AG20443 (cell line): ENCODE measurements around the gene CHTF18.
"Not testable (repeated sequence)": the region's sequence is repeated elsewhere in the genome, so short reads cannot be mapped to it uniquely, and the experiment has no call there.

Experiments used
- DNase-seq: peaks from one replicate; pipeline ENCODE4 v3.0.0; 2012; ENCODE audit warnings: low spot score, mixed read lengths

CHTF18 gene

DNA sequence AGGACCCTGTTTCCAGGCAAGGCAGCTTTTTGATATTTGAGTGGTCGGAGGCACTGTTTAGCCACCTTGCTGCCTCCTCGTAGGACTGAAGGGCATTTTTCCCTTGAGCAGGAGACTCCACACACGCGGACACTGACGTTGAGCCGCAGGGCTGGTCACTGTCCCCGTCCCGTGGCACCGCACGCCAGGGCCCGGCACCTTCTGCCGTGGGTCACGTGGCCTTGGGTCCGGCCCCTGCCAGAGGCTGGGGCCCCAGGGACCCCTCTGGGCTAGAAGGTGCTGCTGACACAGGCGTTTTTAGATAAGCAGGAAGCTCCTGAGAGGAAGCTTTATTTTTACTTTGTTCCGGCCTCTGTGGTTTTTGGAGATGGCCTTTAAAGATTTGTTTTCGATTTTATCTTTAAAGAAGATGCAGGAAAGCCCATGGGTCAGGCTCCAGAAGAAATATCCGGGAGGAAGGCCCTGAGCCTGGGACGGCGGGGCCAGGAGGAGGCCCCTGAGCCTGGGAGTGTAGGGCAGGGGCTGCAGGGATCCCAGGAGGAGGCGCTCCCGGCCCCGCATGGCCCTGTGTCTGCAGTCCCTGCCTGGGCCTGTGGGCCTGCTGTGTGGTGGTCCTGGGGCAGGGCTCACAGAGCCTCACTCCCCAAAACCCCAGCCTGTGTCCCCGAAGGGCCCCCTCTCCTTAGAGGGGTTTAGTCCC lies 42.6 kb downstream of the CHTF18 start:
- DNase-seq: no peak

- DNase-seq: no peak
Observed at GRCh38 chr16:831571-832413, 43.4 kb downstream of the CHTF18 start.

GRCh38 chr16:832652-833336 lies 44.4 kb downstream of the CHTF18 start:
- no peak for DNase-seq

DNA sequence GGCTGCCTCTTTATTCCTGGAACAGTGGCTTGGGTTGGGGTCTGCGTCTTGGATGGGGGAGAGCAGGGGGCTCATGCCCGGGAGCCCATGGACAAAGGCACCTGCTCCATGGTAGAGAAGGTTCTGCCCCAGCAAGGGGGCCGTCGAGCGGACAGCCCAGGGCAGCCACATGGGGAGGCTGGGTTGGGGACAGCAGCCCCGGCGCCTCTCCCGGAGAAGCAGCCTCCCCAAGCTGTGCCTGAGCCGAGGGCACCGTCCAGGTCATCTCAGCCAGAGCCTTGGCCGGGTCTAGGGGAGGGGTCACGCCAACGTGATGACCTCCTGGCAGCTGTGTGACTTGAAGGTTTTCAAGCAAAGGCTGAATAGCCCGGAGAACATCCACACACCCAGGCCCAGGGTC lies 45.0 kb downstream of the CHTF18 start:
- no peak for DNase-seq

- DNase-seq: no peak
Observed at GRCh38 chr16:835373-835772, 47.0 kb downstream of the CHTF18 start.

GRCh38 chr16:836221-836620 lies 47.8 kb downstream of the CHTF18 start:
- no peak for DNase-seq

- DNase-seq: not testable (repeated sequence)
Observed at GRCh38 chr16:836822-837221, 48.4 kb downstream of the CHTF18 start.

DNA sequence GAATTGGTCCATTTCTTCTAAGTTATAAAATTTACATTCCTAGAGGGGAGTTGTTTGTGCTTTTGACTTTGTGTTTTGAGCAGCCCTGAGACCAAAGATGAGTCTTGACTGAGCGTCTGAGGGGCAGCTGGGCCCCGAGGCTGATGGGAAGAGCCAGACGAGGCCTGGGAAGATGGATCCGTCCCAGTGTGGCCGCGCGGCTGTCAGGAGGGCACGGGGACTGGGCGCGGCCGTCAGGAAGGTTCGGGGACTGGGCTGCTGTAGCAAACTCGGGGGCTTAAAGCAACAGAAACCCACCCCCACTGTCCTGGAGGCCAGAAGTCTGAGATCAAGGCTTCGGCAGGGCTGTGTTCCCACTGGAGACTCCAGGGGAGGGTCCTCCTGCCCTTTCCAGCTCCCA lies 50.3 kb downstream of the CHTF18 start:
- DNase-seq: no peak

GRCh38 chr16:839643-840408 lies 51.4 kb downstream of the CHTF18 start:
- DNase-seq: no peak

GRCh38 chr16:840561-841454 lies 52.4 kb downstream of the CHTF18 start:
- DNase-seq: no peak

- no peak for DNase-seq
Observed at GRCh38 chr16:841455-842060, 53.1 kb downstream of the CHTF18 start.

DNA sequence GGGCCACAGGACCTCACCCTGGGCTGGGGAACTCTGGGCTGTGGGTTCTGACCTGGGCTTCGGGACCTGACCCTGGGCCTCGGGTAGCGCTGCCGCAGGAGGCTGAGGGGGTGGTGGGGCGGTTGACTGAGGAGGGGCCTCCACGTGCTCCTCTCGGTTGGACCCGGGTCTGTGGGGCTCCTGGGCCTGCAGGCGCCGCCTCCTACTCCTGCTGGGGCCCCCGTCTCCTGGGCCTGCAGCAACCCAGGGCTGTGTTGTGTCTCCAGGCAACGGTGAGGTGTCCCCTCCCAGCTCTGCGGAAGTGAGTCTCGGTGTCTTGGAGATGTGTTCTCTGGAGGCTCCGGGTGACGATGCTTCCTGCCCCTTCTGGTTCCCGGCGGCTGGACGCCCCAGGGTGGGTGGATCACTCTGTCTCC lies 53.6 kb downstream of the CHTF18 start:
- peak; percentile 76 for DNase-seq

DNA sequence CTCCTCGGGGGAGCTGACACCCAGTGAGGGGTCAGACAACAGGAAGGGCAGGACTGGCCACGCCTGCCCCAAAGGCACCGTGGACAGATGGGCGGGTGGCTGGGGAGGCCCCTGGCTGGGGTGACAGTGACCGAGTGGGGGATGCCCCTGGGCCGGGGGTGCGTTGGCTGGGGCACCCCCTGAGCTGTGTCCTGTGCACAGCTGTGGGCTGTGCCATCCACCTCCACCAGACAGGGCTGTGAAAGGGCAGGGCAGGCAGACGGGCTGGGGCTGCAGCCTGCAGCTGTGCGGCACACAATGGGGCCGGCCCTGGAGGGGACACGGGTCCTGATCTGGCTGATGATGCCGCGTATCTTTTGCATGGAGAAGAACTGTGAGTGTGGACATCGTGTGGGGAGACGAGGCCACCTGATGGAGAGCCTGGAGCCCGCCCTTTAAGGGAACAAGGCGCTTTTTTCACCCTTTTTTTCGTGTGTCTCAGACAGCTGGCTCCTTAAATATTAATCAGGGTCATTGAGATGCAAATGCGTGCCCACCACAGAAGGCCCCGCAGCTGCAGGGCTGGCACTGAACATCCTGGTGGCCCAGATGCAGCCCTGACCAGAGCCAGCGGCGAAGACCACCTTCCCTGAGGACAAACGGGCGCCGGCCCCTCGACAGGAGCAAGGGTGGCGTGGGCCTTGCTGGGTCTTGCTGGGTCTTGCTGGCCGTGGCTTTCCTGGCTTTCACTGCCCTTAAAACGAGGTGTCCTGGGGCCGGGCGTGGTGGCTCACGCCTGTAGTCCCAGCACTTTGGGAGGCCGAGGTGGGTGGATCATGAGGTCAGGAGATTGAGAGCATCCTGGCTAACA lies 54.5 kb downstream of the CHTF18 start:
- DNase-seq: no peak

DNA sequence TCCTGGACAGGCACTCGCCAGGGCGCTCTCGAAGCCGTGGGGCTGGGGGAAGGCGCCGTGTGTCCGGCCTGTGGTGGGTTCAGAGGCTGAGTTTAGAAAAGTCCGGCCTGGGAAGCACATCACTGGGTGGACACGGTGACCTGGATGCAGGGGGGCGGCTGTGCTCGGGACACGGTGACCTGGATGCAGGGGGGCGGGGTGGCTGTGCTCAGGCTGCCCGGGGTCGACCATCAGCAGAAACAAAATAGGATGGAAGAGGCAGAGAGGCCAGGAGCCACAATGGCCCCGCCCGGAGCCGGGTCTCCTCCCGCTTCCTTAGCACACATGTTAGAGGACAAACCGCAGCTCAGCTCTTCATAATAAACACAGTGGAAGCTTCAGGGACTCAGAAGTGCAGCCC lies 55.4 kb downstream of the CHTF18 start:
- no peak for DNase-seq

DNA sequence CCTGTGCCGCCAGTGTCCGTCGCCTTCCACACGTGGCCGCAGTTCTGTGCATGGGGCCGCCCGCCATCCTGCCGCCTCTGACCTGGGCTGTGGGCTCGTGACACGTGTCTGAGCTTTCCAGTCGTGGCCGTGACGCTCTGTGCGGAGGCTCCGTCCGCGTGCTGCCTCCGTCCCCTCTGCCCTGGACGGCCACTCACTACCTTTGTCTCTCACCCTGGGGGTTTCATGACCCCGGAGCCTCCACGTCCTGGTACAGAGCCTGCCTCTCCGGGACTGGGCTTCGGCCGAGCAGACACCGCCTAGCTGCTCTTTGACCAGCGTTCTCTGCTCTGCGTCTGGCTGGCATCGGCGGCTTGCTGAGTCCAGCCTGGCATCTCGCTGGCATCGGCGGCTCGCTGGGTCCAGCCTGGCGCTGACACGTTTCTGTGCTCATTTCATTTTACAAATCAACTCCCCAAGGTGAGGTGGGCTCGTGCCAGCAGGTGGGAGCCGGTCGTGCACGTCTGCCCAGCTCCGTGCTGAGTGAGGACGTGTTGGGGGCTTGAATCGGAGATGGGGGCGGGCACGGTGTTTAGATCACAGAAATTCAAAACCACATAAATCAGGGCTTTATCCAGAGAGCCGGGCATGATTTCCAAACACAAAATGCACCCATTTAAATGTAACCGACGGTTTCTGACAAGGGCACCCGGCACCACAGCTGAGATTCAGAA lies 56.4 kb downstream of the CHTF18 start:
- DNase-seq: no peak

GRCh38 chr16:845351-845745 lies 56.9 kb downstream of the CHTF18 start:
- DNase-seq: no peak

GRCh38 chr16:847151-847550 lies 58.7 kb downstream of the CHTF18 start:
- DNase-seq: no peak
